GM06990 (cell line): ENCODE measurements around the gene TMEM91.

ENCODE experiments used
- DNase-seq: peaks from one replicate; pipeline ENCODE4 v3.0.0-alpha.2; 2011; ENCODE audit not compliant: insufficient read length; ENCODE audit errors: extremely low read depth
- H3K27me3 ChIP-seq: replicated peaks from 2 replicates; pipeline ENCODE4 v1.6.0; 2011; ENCODE audit warnings: low read length; ENCODE audit not compliant: control insufficient read depth, insufficient read depth
- H3K36me3 ChIP-seq: 2 replicates; pipeline ENCODE4 v1.5.1; 2011; ENCODE audit warnings: low read length; ENCODE audit not compliant: control insufficient read depth, insufficient read depth
- H3K4me3 ChIP-seq: replicated peaks from 2 replicates; pipeline ENCODE4 v1.5.1; 2011; ENCODE audit warnings: low read depth, mild to moderate bottlenecking, control low read depth, low read length
- CTCF ChIP-seq: IDR thresholded peaks from 2 replicates; pipeline ENCODE4 v1.5.1; 2011; ENCODE audit warnings: low read length, control low read depth, mild to moderate bottlenecking, inconsistent platforms; ENCODE audit not compliant: insufficient read depth, poor library complexity, severe bottlenecking

The TMEM91 gene

GRCh38 chr19:41330481-41330880 is 45.9 kb upstream of the TMEM91 start:
- no peak for TF ChIP-seq CTCF
- H3K4me3 ChIP-seq: no peak overlapping the region
- DNase-seq: no peak
- H3K36me3 ChIP-seq: peaks cover 9% of the 10 kb centered on the region
- H3K27me3 ChIP-seq: no peaks in the 10 kb centered on the region

- DNase-seq: no peak
- Histone ChIP-seq H3K4me3 (no peak overlapping the region), H3K36me3 (peaks cover 9% of the 10 kb centered on the region), H3K27me3 (no peaks in the 10 kb centered on the region)
- TF ChIP-seq CTCF: no peak
Measured at GRCh38 chr19:41330946-41331678, 45.2 kb upstream of the TMEM91 start.

- peaks cover 9% of the 10 kb centered on the region for H3K36me3 ChIP-seq
- DNase-seq: no peak
- no peak for TF ChIP-seq CTCF
- no peak overlapping the region for H3K4me3 ChIP-seq
- no peaks in the 10 kb centered on the region for H3K27me3 ChIP-seq
Measured at GRCh38 chr19:41332000-41332399, 44.3 kb upstream of the TMEM91 start.

- no peaks in the 10 kb centered on the region for H3K27me3 ChIP-seq
- DNase-seq: no peak
- no peak for TF ChIP-seq CTCF
- H3K4me3 ChIP-seq: no peak overlapping the region
- H3K36me3 ChIP-seq: peaks cover 9% of the 10 kb centered on the region
Measured at GRCh38 chr19:41332468-41332867, 43.9 kb upstream of the TMEM91 start.

GRCh38 chr19:41334793-41335192 is 41.5 kb upstream of the TMEM91 start:
- no peak for TF ChIP-seq CTCF
- DNase-seq: no peak
- H3K27me3 ChIP-seq: no peaks in the 10 kb centered on the region
- H3K4me3 ChIP-seq: no peak overlapping the region
- H3K36me3 ChIP-seq: peaks cover 12% of the 10 kb centered on the region

- DNase-seq: no peak
- no peak for TF ChIP-seq CTCF
- H3K36me3 ChIP-seq: peaks cover 14% of the 10 kb centered on the region
- no peaks in the 10 kb centered on the region for H3K27me3 ChIP-seq
- H3K4me3 ChIP-seq: no peak overlapping the region
Measured at GRCh38 chr19:41335467-41335866, 40.9 kb upstream of the TMEM91 start.
